K562 (cell line): ENCODE measurements around the gene DXO. TPM values are rescaled to one million over a fixed set of nuclear protein-coding genes. Genes with fewer than 3 reads are reported as not detected.

Experiments
- BRCA1 ChIP-seq, 2 experiments: fragments of 450-650 bp in 1 of 2; sonication (generic) in 1 of 2; formaldehyde crosslinking in 1 of 2; IDR thresholded peaks; 2 replicates each; pipeline versions ENCODE4 v1.5.0 to v1.6.1; 2017 to 2020; ENCODE audit warnings: mild to moderate bottlenecking in 1 of 2, missing genetic modification reagents in 1 of 2
- CBFA2T2 ChIP-seq: fragments of 450-650 bp; conservative IDR thresholded peaks from 2 replicates; pipeline ENCODE4 v1.6.1; 2017; ENCODE audit warnings: mild to moderate bottlenecking
- CBFA2T3 ChIP-seq: fragments of 450-650 bp; IDR thresholded peaks from 2 replicates; pipeline ENCODE4 v1.6.1; 2017
- DMBX1 ChIP-seq: fragments of 250-450 bp; sonication (Bioruptor Pico); IDR thresholded peaks from 2 replicates; pipeline ENCODE4 v1.8.0; 2022; ENCODE audit warnings: inconsistent platforms, mild to moderate bottlenecking, moderate library complexity, borderline replicate concordance
- ERF ChIP-seq: fragments of 450-650 bp; formaldehyde crosslinking; IDR thresholded peaks from 2 replicates; pipeline ENCODE4 v1.4.0; 2020; ENCODE audit warnings: mild to moderate bottlenecking, mixed read lengths
- HLTF ChIP-seq: fragments of 450-650 bp; IDR thresholded peaks from 2 replicates; pipeline ENCODE4 v1.6.1; 2016
- HNRNPUL1 ChIP-seq: fragments of 200-400 bp; formaldehyde crosslinking; IDR thresholded peaks from 2 replicates; pipeline ENCODE4 v1.6.1; 2017; ENCODE audit warnings: low read length
- NUFIP1 ChIP-seq: fragments of 450-650 bp; IDR thresholded peaks from 2 replicates; pipeline ENCODE4 v1.6.1; 2018; ENCODE audit not compliant: partially characterized antibody
- PHF21A ChIP-seq: fragments of 450-650 bp; IDR thresholded peaks from 2 replicates; pipeline ENCODE4 v1.6.1; 2017; ENCODE audit warnings: low read depth, borderline replicate concordance
- POLR2A ChIP-seq: fragments of 450-650 bp; conservative IDR thresholded peaks from 2 replicates; pipeline ENCODE4 v1.6.1; 2016
- RBM34 ChIP-seq: fragments of 200-400 bp; formaldehyde crosslinking; IDR thresholded peaks from 2 replicates; pipeline ENCODE4 v1.6.1; 2018; ENCODE audit warnings: low read length, borderline replicate concordance; ENCODE audit not compliant: insufficient read depth
- SAFB ChIP-seq: fragments of 200-400 bp; formaldehyde crosslinking; IDR thresholded peaks from 2 replicates; pipeline ENCODE4 v1.6.1; 2017; ENCODE audit warnings: low read depth, low read length, borderline replicate concordance
- SIRT6 ChIP-seq: IDR thresholded peaks from one replicate; pipeline ENCODE4 v1.6.1; 2012; ENCODE audit warnings: low read depth, mild to moderate bottlenecking, control low read depth, inconsistent platforms, low read length, moderate library complexity
- TEAD1 ChIP-seq, 2 experiments: fragments of 450-650 bp in 1 of 2; sonication (generic) in 1 of 2; formaldehyde crosslinking; IDR thresholded peaks; 2 replicates each; pipeline versions ENCODE4 v1.4.0 to v1.8.0; 2020 to 2022; ENCODE audit warnings: mild to moderate bottlenecking in 2 of 2, missing genetic modification reagents in 1 of 2
- TSC22D4 ChIP-seq: fragments of 450-650 bp; IDR thresholded peaks from 2 replicates; pipeline ENCODE4 v1.6.1; 2016; ENCODE audit warnings: missing genetic modification characterization, missing biosample characterization, control low read depth
- ZNF143 ChIP-seq: sonication (generic); formaldehyde crosslinking; IDR thresholded peaks from 2 replicates; pipeline ENCODE4 v1.9.0; 2022; ENCODE audit warnings: mild to moderate bottlenecking, missing genetic modification reagents
- ZNF263 ChIP-seq: sonication (generic); formaldehyde crosslinking; IDR thresholded peaks from 2 replicates; pipeline ENCODE4 v1.8.0; 2022; ENCODE audit warnings: mild to moderate bottlenecking, missing genetic modification reagents, borderline replicate concordance
- ZNF41 ChIP-seq: fragments of 250-450 bp; sonication (Bioruptor Pico); conservative IDR thresholded peaks from 2 replicates; pipeline ENCODE4 v1.4.0; 2020; ENCODE audit warnings: mild to moderate bottlenecking
- ZNF707 ChIP-seq: fragments of 250-450 bp; sonication (Bioruptor Pico); conservative IDR thresholded peaks from 2 replicates; pipeline ENCODE4 v1.8.0; 2022; ENCODE audit warnings: inconsistent platforms, mild to moderate bottlenecking, moderate library complexity
- polyA plus RNA-seq, 8 experiments: library from polyadenylated mRNA; depleted of rRNA in 4 of 8; stranded (reverse) in 5 of 8; unstranded in 3 of 8; fragments of >200 nt; fragmentation: Nextera tagmentation in 2 of 8; fragmentation: Illumina TruSeq in 1 of 8; extraction: Ambion mirVana in 2 of 8; extraction: Trizol in 1 of 8; gene quantifications; 2 replicates each; pipeline versions ENCODE4 v1.2.1 to v1.2.3, GENCODE V29; 2011 to 2014; ENCODE audit warnings: inconsistent platforms in 1 of 8, missing spikeins in 1 of 8
- total RNA-seq, 7 experiments: library from RNA; depleted of rRNA in 6 of 7; stranded (reverse); fragments of >200 nt in 6 of 7; fragmentation: Illumina TruSeq in 2 of 7; extraction: Trizol in 2 of 7; gene quantifications; 2 replicates each; pipeline versions ENCODE4 v1.2.1 to v1.2.3, GENCODE V29; 2011 to 2021; ENCODE audit warnings: low replicate concordance in 1 of 7
- TF ChIP-seq, protein P1 (sequence below): IDR thresholded peaks from 3 replicates; pipeline ENCODE4 v1.6.1; 2011; ENCODE audit warnings: borderline replicate concordance, mild to moderate bottlenecking, moderate library complexity; ENCODE audit not compliant: insufficient read length; ENCODE audit errors: extremely low read depth
- TF ChIP-seq, protein P2 (sequence below): fragments of 250-450 bp; sonication (Bioruptor Pico); IDR thresholded peaks from 2 replicates; pipeline ENCODE4 v1.4.0; 2020; ENCODE audit warnings: borderline replicate concordance
- TF ChIP-seq, protein P3 (sequence below), 2 experiments: fragments of 450-650 bp; conservative IDR thresholded peaks; 2 replicates each; pipeline ENCODE4 v1.6.1; 2017; ENCODE audit warnings: mild to moderate bottlenecking in 2 of 2, moderate library complexity in 2 of 2
- TF ChIP-seq, protein P4 (sequence below): fragments of 250-450 bp; sonication (Bioruptor Pico); IDR thresholded peaks from 2 replicates; pipeline ENCODE4 v1.8.0; 2021; ENCODE audit warnings: moderate library complexity, mild to moderate bottlenecking, inconsistent platforms

Gene DXO
- total and polyA plus RNA-seq, 9 of the 15 experiments (the other 6 are each of a cell fraction or from before 2014, with no cell fraction given) = 6.4 to 35.1 (median 19.4) TPM

DNA sequence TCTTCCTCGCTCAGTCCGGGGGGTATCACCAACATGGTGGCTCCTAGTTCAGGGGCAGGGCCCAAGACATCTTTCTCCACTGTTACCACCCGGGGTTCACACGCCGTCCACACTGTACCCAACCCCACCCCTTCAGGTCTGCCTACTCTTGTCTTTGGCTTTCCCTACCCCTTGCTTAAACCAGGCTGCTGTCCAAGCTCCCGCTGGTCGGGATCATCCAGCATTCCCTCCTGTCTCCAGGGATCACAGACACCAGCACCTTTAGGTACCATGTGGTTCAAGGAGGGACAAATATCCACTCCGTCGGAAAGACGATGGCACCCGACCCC is 13.6 kb downstream of the DXO start (continued):
- TF ChIP-seq ZNF263 (CRISPR knock-in tag) (0 out of 2 replicates have a peak, but pooled peaks have one; percentile 50), CBFA2T2 (no peak), POLR2A (no peak), CBFA2T3 (no peak), HNRNPUL1 (no peak), RBM34 (no peak), PHF21A (no peak), TEAD1 (CRISPR knock-in tag; IDR thresholded peaks at IDR 0.05) (0 out of 4 replicates have a peak, but pooled peaks of 1 of the 2 experiments have one; percentile 30), ZNF143 (CRISPR knock-in tag) (no peak; the same call in none of the 2 replicates), ERF (0 out of 2 replicates have a peak, but pooled peaks have one; percentile 58), TSC22D4 (no peak), NUFIP1 (no peak), DMBX1 (CRISPR knock-in tag) (no peak), ZNF707 (no peak; the same call in 1 of the 2 replicates), SAFB (no peak), HLTF (no peak), BRCA1 (IDR thresholded peaks at IDR 0.05) (no peak), BRCA1 (CRISPR knock-in tag; IDR thresholded peaks at IDR 0.05) (peak; percentile 97), ZNF41 (CRISPR knock-in tag) (no peak), SIRT6 (no peak)
- TF ChIP-seq, protein P1, sequence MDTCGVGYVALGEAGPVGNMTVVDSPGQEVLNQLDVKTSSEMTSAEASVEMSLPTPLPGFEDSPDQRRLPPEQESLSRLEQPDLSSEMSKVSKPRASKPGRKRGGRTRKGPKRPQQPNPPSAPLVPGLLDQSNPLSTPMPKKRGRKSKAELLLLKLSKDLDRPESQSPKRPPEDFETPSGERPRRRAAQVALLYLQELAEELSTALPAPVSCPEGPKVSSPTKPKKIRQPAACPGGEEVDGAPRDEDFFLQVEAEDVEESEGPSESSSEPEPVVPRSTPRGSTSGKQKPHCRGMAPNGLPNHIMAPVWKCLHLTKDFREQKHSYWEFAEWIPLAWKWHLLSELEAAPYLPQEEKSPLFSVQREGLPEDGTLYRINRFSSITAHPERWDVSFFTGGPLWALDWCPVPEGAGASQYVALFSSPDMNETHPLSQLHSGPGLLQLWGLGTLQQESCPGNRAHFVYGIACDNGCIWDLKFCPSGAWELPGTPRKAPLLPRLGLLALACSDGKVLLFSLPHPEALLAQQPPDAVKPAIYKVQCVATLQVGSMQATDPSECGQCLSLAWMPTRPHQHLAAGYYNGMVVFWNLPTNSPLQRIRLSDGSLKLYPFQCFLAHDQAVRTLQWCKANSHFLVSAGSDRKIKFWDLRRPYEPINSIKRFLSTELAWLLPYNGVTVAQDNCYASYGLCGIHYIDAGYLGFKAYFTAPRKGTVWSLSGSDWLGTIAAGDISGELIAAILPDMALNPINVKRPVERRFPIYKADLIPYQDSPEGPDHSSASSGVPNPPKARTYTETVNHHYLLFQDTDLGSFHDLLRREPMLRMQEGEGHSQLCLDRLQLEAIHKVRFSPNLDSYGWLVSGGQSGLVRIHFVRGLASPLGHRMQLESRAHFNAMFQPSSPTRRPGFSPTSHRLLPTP = no peak
- TF ChIP-seq, protein P2, sequence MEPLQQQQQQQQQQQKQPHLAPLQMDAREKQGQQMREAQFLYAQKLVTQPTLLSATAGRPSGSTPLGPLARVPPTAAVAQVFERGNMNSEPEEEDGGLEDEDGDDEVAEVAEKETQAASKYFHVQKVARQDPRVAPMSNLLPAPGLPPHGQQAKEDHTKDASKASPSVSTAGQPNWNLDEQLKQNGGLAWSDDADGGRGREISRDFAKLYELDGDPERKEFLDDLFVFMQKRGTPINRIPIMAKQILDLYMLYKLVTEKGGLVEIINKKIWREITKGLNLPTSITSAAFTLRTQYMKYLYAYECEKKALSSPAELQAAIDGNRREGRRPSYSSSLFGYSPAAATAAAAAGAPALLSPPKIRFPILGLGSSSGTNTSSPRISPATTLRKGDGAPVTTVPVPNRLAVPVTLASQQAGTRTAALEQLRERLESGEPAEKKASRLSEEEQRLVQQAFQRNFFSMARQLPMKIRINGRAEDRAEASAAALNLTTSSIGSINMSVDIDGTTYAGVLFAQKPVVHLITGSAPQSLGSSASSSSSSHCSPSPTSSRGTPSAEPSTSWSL (CRISPR knock-in tag) = 0 out of 2 replicates have a peak, but pooled peaks have one; percentile 56
- TF ChIP-seq, protein P3, sequence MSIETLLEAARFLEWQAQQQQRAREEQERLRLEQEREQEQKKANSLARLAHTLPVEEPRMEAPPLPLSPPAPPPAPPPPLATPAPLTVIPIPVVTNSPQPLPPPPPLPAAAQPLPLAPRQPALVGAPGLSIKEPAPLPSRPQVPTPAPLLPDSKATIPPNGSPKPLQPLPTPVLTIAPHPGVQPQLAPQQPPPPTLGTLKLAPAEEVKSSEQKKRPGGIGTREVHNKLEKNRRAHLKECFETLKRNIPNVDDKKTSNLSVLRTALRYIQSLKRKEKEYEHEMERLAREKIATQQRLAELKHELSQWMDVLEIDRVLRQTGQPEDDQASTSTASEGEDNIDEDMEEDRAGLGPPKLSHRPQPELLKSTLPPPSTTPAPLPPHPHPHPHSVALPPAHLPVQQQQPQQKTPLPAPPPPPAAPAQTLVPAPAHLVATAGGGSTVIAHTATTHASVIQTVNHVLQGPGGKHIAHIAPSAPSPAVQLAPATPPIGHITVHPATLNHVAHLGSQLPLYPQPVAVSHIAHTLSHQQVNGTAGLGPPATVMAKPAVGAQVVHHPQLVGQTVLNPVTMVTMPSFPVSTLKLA (conservative IDR thresholded peaks at IDR 0.05) = no peak
- TF ChIP-seq, protein P4, sequence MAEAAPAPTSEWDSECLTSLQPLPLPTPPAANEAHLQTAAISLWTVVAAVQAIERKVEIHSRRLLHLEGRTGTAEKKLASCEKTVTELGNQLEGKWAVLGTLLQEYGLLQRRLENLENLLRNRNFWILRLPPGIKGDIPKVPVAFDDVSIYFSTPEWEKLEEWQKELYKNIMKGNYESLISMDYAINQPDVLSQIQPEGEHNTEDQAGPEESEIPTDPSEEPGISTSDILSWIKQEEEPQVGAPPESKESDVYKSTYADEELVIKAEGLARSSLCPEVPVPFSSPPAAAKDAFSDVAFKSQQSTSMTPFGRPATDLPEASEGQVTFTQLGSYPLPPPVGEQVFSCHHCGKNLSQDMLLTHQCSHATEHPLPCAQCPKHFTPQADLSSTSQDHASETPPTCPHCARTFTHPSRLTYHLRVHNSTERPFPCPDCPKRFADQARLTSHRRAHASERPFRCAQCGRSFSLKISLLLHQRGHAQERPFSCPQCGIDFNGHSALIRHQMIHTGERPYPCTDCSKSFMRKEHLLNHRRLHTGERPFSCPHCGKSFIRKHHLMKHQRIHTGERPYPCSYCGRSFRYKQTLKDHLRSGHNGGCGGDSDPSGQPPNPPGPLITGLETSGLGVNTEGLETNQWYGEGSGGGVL (CRISPR knock-in tag) = no peak
